Mononuclear cell (primary cell): Measurements from ENCODE around the gene FAM53A. TPM values are rescaled to one million over a fixed set of nuclear protein-coding genes. Genes with fewer than 3 reads are reported as not detected.
"Not testable (repeated sequence)": the region's sequence is repeated elsewhere in the genome, so short reads cannot be mapped to it uniquely, and the experiment has no call there.

Experiments
- H3K27me3 ChIP-seq: 2 replicates; pipeline ENCODE4 v1.6.0; 2011; ENCODE audit warnings: low read length, control low read depth; ENCODE audit not compliant: insufficient read depth
- H3K4me1 ChIP-seq: 2 replicates; pipeline ENCODE4 v1.5.1; 2011; ENCODE audit warnings: mild to moderate bottlenecking, low read length, control low read depth; ENCODE audit not compliant: insufficient read depth
- H3K4me3 ChIP-seq: 2 replicates; pipeline ENCODE4 v1.5.1; 2011; ENCODE audit warnings: mild to moderate bottlenecking, low read length, moderate library complexity
- H3K9me3 ChIP-seq: 2 replicates; pipeline ENCODE4 v1.5.1; 2011; ENCODE audit warnings: low read depth, mild to moderate bottlenecking, control low read depth, low read length
- total RNA-seq: library from RNA; depleted of rRNA; stranded (reverse); fragments of >200 nt; gene quantifications from one replicate; pipeline ENCODE4 v1.2.3, GENCODE V29; 2012

FAM53A gene
- total RNA-seq, 1 donor: 2.2 TPM

DNA sequence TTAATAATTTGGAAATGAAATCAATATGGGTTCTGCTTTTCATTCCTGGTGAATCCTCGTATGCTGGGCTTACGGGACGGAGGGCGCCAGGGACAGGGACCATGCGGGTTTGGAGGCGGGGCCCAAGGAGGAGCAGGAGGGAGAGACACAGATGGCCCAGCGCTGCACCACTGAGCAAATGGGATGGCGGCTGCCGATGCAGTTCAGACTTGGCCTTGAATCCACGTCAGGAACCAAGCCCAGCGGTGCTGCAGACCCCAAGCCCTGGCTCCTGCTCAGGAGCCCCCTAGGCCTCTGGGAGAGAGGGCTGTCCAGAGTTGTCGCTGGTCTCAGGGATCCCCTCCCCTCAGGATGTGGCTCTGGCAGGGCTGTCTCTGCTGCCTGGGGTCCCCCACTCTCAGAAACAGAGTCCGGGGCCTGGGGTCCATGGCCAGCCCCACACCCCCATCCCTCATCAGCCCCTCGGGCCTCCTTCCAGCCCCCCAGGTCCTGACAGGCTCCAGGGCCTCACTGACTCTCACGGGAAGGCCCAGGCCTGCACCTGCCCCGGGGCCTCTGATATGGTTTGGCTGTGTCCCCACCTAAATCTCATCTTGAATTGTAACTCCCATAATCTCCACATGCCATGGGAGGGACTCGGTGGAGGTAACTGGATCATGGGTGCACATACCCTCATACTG, 75.2 kb downstream of the FAM53A start:
- no peaks in the 10 kb centered on the region for H3K4me1 ChIP-seq
- H3K27me3 ChIP-seq: no peaks in the 10 kb centered on the region
- no peaks in the 10 kb centered on the region for H3K9me3 ChIP-seq
- no peak overlapping the region for H3K4me3 ChIP-seq

DNA sequence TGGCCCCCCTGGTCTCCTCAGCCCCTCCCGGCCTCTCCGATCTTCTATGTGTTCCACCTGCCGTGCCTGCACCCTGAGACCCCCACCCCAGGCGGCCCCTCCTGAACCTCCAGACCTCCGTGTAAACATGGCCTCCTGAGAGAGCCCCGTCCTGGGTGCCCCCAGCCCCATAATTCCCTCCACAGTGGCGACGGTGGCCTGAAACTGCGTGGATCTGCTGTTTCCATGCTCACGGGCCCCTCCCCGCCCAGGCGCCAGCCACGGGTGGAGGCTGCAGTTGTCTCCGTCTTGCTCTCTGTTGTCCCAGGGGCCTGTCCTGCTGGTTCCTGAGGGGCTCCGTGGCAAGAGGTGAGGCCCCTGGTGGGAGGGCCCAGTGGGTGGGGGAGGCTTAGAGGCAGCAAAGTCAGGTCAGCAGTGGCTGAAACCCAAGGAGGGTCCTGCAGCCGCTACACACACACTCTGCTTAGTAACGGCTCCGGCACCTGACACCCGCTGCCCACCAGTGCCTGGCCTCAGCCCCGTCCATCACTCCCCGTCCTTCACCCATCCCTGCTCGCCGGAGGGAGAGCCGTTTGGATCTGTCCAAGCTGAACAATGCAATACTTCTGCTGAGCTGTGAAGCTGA, 75.8 kb downstream of the FAM53A start:
- Histone ChIP-seq H3K4me1 (no peaks in the 10 kb centered on the region), H3K9me3 (no peaks in the 10 kb centered on the region), H3K4me3 (no peak overlapping the region), H3K27me3 (no peaks in the 10 kb centered on the region)

DNA sequence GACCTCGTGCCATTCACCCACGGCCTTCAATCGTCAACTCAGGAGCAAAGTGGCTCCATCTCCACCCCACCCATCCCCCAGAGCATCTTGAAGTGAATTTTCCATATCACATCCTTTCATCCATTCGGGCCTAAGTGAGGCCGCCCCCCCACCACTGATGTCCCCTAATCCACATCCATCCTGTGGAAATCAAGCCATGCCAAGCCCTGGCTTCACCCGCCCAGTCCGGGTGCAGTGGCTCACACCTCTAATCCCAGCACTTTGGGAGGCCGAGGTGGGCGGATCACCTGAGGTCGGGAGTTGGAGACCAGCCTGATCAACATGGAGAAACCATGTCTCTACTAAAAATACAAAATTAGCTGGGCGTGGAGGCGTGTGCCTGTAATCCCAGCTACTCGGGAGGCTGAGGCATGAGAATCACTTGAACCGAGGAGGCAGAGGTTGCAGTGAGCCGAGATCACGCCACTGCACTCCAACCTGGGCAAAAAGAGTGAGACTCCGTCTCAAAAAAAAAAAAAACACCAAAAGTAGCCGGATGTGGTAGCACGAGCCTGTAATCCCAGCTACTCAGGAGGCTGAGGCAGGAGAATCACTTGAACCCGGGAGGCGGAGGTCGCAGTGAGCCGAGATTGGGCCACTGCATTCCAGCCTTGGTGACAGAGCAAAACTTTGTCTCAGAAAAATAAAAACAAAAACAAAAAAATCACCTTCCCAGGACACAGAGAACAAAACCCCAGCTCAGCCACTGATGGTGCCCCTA, 76.5 kb downstream of the FAM53A start:
- not testable (repeated sequence) for H3K4me3 ChIP-seq, H3K27me3 ChIP-seq, H3K4me1 ChIP-seq, H3K9me3 ChIP-seq

DNA sequence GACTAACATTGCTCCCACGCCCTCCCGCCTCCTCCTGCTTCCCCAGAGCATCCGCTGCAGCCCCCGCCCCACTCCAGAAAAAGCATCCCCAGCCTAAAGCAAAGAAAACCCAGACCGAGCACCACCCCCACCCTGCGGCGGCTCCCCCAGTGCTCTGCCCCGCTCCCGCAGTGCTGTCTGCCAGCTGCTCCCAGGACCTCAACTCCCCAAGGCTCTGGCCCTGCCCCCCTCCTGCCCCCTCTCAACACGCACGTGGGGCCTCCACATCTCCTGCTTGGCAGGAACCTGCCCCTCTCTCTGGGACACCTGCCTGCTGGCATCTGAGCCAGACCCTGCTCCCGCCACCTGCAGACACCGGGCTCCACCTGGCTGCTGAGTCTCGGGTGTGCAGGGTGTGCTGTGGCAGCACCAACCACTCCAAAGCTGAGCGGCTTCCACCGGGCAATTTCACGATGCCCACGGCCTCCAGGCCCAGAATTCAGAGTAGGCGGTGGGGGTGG, 79.4 kb downstream of the FAM53A start:
- Histone ChIP-seq H3K9me3 (no peaks in the 10 kb centered on the region), H3K4me3 (no peak overlapping the region), H3K27me3 (no peaks in the 10 kb centered on the region), H3K4me1 (no peaks in the 10 kb centered on the region)

DNA sequence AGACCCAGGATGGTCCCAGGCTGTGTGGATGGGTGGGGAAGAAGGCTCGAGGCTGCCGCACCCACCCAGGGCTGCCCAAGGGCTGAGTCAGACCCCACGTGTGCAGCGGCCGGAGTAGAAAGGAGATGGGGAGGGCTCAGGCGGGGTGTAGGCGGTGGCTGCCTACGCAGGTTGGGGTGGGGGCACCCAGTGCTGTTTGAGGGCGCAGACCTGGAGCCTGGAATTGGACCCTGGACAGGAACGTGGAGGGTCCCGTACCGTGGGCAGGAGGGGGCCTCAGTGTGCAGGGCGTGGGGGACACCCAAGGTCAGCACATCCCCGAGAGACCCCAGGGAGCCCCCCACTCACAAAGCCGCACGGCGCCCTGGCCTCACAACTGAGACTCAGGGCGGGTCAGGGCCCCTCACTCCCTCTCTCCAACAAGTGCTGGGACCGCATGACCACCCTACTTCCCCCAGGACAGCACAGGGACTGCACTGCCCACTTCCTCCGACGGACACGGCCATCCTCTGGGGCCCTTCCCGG, 79.9 kb downstream of the FAM53A start:
- no peaks in the 10 kb centered on the region for H3K4me1 ChIP-seq
- no peak overlapping the region for H3K4me3 ChIP-seq
- H3K9me3 ChIP-seq: no peaks in the 10 kb centered on the region
- no peaks in the 10 kb centered on the region for H3K27me3 ChIP-seq

DNA sequence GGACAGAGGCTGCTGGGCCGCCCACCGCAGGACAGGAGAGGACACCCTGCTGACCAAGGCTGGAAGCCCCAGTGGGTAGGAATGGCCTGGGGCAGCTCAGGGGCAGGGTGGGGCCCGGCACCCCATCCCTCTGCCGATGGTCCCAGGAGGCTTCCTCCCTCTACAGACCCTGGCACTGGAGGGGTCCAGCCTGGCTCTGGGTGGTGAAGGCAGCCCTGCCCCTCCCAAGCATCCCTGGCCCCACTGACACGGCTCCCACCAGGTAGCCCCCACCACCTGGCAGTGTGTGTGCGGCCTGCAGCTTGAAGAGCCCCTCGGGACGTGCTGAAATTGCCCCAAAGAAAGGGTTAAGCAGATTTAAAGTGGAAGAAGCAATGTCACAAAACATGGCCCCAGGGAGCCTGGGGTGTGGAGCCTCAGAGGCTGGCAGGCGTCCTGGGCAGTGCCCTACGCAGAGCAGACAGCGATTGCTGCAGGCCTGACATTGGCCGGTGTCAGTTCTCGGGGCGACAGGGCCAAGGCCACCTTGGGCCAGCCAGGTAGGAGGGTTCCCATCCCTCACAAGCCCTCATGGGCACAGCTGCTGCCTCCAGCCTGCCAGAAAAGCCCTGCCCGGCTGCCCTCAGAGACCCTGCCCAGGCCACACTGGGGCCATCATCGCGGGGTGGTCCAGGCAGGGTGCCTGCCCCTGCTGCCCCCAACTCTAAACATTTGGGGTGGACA, 80.5 kb downstream of the FAM53A start:
- no peaks in the 10 kb centered on the region for H3K4me1 ChIP-seq
- no peaks in the 10 kb centered on the region for H3K9me3 ChIP-seq
- H3K27me3 ChIP-seq: no peaks in the 10 kb centered on the region
- no peak overlapping the region for H3K4me3 ChIP-seq

DNA sequence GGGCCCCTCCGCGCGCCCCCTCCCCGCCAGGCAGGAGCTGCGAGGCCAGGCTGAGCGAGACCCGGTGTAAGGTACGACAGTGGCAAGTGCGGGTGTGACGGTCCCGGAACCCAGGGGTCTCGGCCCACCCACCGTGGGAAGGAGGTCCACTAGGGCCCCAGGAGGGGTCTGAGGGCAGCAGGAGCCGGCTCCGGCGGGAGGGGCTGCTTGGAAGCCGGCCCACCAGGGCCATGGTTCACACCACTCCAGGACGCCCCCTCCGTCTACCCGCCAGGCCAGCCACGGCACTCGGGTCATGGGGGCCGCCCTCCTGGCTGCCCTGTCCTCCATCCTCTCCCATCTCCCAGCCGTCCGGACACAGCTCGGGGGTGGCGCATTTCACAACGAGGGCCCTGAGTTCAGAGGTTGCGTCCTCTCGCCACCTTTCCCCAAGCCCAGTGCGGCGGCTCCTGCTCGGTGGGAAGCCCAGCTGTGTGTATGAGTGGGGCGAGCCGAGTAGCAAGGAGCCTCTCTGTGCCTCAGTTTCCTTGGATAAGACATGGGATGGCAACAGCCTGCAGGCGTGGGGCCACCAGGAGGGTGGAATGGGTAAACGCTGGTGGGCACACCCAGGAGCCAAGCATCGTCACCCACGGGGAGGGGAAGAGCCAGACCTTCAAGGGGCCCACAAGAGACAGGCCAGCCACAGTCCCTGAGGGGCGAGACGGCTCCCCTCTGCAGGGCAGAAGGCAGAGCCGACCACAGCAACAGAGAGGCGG, 81.3 kb downstream of the FAM53A start:
- H3K4me1 ChIP-seq: no peaks in the 10 kb centered on the region
- no peaks in the 10 kb centered on the region for H3K27me3 ChIP-seq

DNA sequence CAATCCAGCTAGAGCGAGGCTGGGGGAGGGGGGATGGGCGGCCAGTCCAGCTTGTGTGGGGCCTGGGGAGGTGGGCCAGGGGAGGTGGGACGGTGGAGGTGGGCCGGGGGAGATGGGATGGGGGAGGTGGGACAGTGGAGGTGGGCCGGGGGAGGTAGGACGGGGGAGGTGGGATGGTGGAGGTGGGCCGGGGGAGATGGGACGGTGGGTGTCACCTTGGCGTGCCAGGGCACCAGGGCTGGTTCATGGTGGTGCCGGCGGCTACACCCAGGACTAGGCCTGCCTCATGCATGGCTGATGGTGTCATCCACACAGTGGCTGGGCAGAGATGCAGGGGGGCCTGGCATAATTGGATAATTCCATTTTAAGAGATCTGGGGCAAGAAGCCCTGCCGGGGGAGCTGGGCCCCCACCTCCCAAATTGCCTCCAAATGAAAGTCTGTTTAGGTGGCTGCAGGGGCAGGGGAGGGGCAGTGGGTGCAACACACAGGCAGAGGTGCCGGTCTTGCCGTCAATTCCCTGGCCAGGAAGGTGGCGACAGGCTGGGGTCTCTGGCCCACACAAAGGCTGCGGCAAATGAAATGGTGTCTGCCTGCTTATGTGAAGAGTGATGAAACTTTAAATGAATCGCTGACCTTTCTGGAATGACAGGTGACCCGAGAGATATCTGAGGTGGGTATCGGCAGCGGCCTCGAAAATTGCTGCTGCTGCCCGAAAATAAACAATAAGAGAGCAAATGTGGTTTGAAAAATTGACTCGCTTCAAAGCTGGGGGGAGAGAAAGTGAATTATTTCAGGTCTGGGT, 82.1 kb downstream of the FAM53A start:
- H3K4me3 ChIP-seq: no peak overlapping the region
- no peaks in the 10 kb centered on the region for H3K4me1 ChIP-seq
- H3K9me3 ChIP-seq: no peaks in the 10 kb centered on the region
- H3K27me3 ChIP-seq: no peaks in the 10 kb centered on the region

More for the DNA sequence above, 81.3 kb downstream of the FAM53A start:
- no peaks in the 10 kb centered on the region for H3K9me3 ChIP-seq
- no peak overlapping the region for H3K4me3 ChIP-seq

DNA sequence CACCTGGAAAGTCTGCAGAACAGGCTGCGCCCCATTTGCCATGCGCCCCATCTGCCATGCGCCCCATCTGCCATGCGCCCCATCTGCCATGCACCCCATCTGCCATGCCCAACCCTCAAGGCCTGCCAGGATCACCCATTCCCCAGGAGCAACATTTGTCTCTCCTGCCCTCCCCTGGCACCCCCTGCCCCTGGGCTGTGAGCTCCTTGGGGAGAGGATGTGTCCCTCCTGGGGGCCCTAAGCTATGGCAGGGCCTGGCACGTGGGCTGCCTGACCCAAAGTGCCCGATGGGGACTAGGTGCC, 82.6 kb downstream of the FAM53A start:
- Histone ChIP-seq H3K9me3 (no peaks in the 10 kb centered on the region), H3K4me1 (no peaks in the 10 kb centered on the region)

DNA sequence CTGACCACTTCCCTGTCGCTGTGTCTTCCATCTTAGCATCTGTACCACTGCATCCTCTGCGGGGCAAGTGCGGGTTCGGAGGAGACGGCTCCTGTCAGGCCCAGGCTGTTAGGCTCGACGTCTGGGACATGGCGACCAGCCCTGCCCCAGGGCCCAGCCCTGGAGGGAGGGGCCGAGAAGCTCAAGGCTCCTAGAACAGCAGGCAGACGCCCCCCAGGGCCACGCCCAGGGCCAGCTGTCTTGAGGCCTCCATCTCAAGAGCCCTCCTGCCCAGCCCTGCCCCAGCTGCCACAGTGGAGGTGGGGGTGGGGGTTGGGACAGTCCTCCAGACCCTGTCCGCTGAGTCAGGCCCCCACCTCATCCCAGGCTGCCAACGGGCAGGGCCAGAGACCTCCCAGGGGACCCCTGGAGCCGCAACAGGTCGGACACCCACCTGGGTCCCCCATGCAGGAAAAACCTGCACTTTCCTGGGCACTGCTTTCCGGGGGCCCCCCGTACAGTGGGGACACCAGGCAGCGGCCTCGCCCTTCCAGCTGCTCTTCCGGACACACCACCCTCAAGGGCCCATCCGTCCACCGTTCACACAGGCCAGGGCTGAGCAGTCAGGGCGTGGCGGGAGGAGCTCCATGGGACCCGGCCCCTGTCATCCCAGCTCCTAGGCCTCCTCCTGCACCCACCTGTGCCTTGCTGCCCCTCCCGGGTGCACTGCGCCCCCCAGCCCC, 83.1 kb downstream of the FAM53A start:
- Histone ChIP-seq H3K4me3 (no peak overlapping the region), H3K27me3 (no peaks in the 10 kb centered on the region), H3K9me3 (no peaks in the 10 kb centered on the region), H3K4me1 (no peaks in the 10 kb centered on the region)

More for the DNA sequence above, 82.6 kb downstream of the FAM53A start:
- Histone ChIP-seq H3K27me3 (no peaks in the 10 kb centered on the region), H3K4me3 (no peak overlapping the region)

DNA sequence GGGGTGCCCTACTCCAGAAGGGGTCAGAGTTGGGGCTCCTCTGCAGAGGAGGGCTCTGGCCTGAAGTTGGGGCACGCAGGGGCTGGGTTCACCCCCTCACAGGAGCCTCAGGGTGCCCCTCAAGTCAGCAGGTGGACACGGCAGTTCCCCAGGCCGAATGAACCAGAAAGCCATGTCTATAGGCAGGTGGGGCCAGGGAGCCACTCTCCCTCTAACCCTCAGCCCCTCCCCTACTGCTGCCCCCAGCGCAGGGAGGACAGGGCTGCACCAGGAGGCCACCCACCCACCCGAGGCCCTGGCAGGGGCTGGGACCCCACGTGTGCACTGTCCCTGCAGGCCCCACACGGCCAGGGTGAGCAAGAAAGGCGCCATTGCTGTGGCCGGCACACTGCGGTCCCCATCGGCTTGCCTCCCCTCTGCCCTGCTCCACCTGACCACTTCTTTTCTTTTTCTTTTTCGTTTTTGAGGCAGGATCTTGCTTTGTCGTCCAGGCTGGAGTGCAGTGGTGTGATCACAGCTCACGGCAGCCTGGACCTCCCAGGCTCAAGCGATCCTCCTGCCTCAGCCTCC, 83.8 kb downstream of the FAM53A start:
- H3K4me1 ChIP-seq: no peaks in the 10 kb centered on the region
- H3K27me3 ChIP-seq: no peaks in the 10 kb centered on the region
- H3K4me3 ChIP-seq: no peak overlapping the region
- H3K9me3 ChIP-seq: no peaks in the 10 kb centered on the region

DNA sequence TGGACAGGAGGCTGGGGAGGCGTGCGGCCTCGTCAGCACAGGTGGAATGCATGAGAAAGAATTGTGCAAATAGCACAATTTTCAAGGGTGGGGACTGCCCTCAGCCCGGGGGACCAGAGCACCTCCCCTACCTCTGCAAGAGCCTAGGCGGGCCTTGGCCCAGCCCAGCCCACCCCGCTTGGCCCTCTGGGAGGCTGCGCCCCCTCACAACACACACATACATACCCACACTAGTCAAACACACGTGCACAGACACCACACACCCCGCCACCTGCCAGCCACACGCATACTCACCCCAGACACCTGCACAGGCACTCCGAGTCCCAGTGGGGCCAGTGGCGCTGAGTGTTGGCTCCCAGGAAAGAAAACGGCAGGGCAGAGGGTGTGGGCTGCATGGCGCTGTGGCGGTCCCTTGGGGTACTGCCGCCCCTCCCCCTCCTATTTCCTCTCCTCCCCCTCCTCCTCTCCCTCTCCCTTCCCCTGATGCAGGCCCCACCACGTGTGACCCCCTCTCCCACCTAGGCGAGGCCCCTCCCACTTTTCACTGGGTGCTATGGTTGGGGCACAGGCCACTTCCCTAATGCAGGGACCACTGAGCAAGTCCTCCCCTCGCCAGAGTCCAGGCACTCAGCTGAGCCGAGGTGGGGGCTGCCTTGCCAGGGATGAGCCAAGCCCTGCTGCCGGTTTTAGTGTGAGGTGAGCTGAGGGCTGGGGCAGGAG, 84.5 kb downstream of the FAM53A start:
- H3K4me1 ChIP-seq: no peaks in the 10 kb centered on the region
- H3K9me3 ChIP-seq: no peaks in the 10 kb centered on the region
- H3K27me3 ChIP-seq: no peaks in the 10 kb centered on the region
- no peak overlapping the region for H3K4me3 ChIP-seq
